Ishikawa (cell line): ENCODE measurements around the gene NRROS.

Experiments used
- CEBPB ChIP-seq: IDR thresholded peaks from 2 replicates; pipeline ENCODE4 v1.6.1; 2012
- CREB1 ChIP-seq: IDR thresholded peaks from 2 replicates; pipeline ENCODE4 v1.6.1; 2012; ENCODE audit warnings: low read depth
- EGR1 ChIP-seq: IDR thresholded peaks from 2 replicates; pipeline ENCODE4 v1.6.1; 2012
- EP300 ChIP-seq: IDR thresholded peaks from 2 replicates; pipeline ENCODE4 v1.6.1; 2012; ENCODE audit warnings: borderline replicate concordance
- NFIC ChIP-seq: IDR thresholded peaks from 2 replicates; pipeline ENCODE4 v1.6.1; 2012
- TCF12 ChIP-seq: IDR thresholded peaks from 2 replicates; pipeline ENCODE4 v1.6.1; 2012; ENCODE audit warnings: low read depth
- YY1 ChIP-seq: IDR thresholded peaks from 2 replicates; pipeline ENCODE4 v1.6.1; 2012; ENCODE audit warnings: low read depth
- ZBTB7A ChIP-seq: IDR thresholded peaks from 2 replicates; pipeline ENCODE4 v1.6.1; 2012; ENCODE audit warnings: low read depth
- TF ChIP-seq, protein P1 (sequence below): IDR thresholded peaks from 2 replicates; pipeline ENCODE4 v1.6.1; 2012; ENCODE audit warnings: low read depth, mild to moderate bottlenecking
- TF ChIP-seq, protein P2 (sequence below): IDR thresholded peaks from 2 replicates; pipeline ENCODE4 v1.6.1; 2012

DNA sequence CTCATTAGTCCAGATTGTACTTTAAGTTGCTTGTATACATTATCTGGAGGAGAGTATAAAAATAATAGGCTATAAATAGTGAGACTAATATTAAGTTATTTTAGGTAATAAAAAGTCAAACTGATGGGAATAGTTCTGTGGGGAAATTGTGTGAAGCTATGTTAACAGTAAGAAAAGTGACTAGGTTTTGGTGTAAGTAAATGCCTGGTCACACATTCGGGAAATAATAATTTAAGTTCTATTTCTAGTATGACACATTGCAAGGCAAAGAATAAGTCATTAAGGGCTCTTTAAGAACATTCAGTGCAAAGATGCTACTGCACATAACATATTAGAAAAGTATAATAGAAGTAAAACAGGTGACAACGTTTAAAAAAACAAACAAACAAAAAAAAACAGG, 18.8 kb upstream of the NRROS start:
- TF ChIP-seq, protein P1, sequence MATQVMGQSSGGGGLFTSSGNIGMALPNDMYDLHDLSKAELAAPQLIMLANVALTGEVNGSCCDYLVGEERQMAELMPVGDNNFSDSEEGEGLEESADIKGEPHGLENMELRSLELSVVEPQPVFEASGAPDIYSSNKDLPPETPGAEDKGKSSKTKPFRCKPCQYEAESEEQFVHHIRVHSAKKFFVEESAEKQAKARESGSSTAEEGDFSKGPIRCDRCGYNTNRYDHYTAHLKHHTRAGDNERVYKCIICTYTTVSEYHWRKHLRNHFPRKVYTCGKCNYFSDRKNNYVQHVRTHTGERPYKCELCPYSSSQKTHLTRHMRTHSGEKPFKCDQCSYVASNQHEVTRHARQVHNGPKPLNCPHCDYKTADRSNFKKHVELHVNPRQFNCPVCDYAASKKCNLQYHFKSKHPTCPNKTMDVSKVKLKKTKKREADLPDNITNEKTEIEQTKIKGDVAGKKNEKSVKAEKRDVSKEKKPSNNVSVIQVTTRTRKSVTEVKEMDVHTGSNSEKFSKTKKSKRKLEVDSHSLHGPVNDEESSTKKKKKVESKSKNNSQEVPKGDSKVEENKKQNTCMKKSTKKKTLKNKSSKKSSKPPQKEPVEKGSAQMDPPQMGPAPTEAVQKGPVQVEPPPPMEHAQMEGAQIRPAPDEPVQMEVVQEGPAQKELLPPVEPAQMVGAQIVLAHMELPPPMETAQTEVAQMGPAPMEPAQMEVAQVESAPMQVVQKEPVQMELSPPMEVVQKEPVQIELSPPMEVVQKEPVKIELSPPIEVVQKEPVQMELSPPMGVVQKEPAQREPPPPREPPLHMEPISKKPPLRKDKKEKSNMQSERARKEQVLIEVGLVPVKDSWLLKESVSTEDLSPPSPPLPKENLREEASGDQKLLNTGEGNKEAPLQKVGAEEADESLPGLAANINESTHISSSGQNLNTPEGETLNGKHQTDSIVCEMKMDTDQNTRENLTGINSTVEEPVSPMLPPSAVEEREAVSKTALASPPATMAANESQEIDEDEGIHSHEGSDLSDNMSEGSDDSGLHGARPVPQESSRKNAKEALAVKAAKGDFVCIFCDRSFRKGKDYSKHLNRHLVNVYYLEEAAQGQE = no peak
- no peak for TF ChIP-seq YY1
- TF ChIP-seq, protein P2, sequence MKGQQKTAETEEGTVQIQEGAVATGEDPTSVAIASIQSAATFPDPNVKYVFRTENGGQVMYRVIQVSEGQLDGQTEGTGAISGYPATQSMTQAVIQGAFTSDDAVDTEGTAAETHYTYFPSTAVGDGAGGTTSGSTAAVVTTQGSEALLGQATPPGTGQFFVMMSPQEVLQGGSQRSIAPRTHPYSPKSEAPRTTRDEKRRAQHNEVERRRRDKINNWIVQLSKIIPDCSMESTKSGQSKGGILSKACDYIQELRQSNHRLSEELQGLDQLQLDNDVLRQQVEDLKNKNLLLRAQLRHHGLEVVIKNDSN = no peak
- no peak for TF ChIP-seq NFIC
- TF ChIP-seq EGR1 = no peak
- no peak for TF ChIP-seq EP300
- no peak for TF ChIP-seq TCF12
- no peak for TF ChIP-seq ZBTB7A
- TF ChIP-seq CREB1 = no peak
- no peak for TF ChIP-seq CEBPB
